GM12801 (cell line): ENCODE results near the gene FCAR.

ENCODE experiments used
- TF ChIP-seq, protein P1 (sequence below): IDR thresholded peaks from one replicate; pipeline ENCODE4 v1.5.1; 2011; ENCODE audit warnings: control low read depth; ENCODE audit not compliant: insufficient read length; ENCODE audit errors: extremely low read depth

The FCAR gene

GRCh38 chr19:54923276-54923675, 49.2 kb downstream of the FCAR start:
- TF ChIP-seq, protein P1, sequence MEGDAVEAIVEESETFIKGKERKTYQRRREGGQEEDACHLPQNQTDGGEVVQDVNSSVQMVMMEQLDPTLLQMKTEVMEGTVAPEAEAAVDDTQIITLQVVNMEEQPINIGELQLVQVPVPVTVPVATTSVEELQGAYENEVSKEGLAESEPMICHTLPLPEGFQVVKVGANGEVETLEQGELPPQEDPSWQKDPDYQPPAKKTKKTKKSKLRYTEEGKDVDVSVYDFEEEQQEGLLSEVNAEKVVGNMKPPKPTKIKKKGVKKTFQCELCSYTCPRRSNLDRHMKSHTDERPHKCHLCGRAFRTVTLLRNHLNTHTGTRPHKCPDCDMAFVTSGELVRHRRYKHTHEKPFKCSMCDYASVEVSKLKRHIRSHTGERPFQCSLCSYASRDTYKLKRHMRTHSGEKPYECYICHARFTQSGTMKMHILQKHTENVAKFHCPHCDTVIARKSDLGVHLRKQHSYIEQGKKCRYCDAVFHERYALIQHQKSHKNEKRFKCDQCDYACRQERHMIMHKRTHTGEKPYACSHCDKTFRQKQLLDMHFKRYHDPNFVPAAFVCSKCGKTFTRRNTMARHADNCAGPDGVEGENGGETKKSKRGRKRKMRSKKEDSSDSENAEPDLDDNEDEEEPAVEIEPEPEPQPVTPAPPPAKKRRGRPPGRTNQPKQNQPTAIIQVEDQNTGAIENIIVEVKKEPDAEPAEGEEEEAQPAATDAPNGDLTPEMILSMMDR = no peak

DNA sequence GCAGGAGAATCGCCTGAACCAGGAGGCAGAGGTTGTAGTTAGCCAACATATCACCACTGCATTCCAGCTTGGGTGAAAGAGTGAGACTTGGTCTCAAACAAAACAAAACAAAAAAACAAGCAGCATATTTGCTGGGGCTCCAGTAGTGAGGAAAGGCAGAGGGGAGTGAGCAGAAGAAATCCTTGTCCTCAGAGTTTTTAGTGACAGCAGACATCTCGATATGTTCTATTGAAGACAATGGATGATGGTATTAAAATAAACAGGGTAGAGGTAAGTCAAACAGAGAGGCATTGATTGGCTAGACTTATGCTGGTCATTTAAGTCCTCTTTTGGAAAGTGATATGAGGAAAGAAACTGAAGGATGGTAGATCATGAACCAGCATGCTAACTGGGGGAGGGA, 54.3 kb downstream of the FCAR start:
- TF ChIP-seq, protein P1 = no peak

- TF ChIP-seq, protein P1 = no peak
These were observed 63.9 kb downstream of the FCAR start for GRCh38 chr19:54937926-54938325.

GRCh38 chr19:54938906-54939305, 64.9 kb downstream of the FCAR start:
- TF ChIP-seq, protein P1 = no peak
